PC-9 (cell line): Measurements from ENCODE around the gene MYH16. TPM values are rescaled to one million over a fixed set of nuclear protein-coding genes. Genes with fewer than 3 reads are reported as not detected.

Experiments
- BruUV-seq: library from RNA; stranded (reverse); fragments of 400-500 nt; replicated peaks from 2 replicates; lab custom pipeline; 2021; lab: Mats Ljungman, UMichigan
- CTCF ChIA-PET: fragments of 300-600 bp; sonication (Branson Sonifier 250); formaldehyde crosslinking; loops from one replicate; lab custom pipeline; 2022; ENCODE audit warnings: antibody characterized with exemption; lab: Charles Lee
- POLR2A ChIA-PET: fragments of 300-600 bp; sonication (Branson Sonifier 250); formaldehyde crosslinking; loops from one replicate; lab custom pipeline; 2022; ENCODE audit warnings: antibody characterized with exemption; ENCODE audit not compliant: unreplicated experiment; lab: Charles Lee
- DNase-seq, 2 experiments: peaks; one replicate each; pipeline versions ENCODE4 v3.0.0 to v3.0.0-alpha.2; 2015 to 2022; ENCODE audit warnings: mixed read lengths in 1 of 2
- H2AFZ ChIP-seq: fragments of 200-600 bp; sonication (generic); 2 replicates; pipeline ENCODE4 v1.8.1; 2017; ENCODE audit warnings: antibody characterized with exemption
- H3F3A ChIP-seq: fragments of 200-600 bp; sonication (generic); 2 replicates; pipeline ENCODE4 v1.8.1; 2017; ENCODE audit warnings: antibody characterized with exemption, mild to moderate bottlenecking, low read depth; ENCODE audit not compliant: insufficient read depth
- H3K27ac ChIP-seq: fragments of 200-600 bp; sonication (generic); 2 replicates; pipeline ENCODE4 v1.6.1; 2016; ENCODE audit warnings: mixed run types
- H3K27me3 ChIP-seq: fragments of 200-600 bp; sonication (generic); 2 replicates; pipeline ENCODE4 v1.6.1; 2016; ENCODE audit warnings: low read depth, mixed run types; ENCODE audit not compliant: insufficient read depth
- H3K36me3 ChIP-seq: fragments of 200-600 bp; sonication (generic); 2 replicates; pipeline ENCODE4 v1.6.1; 2016; ENCODE audit warnings: low read depth, mixed run types
- H3K4me1 ChIP-seq: fragments of 200-600 bp; sonication (generic); replicated peaks from 2 replicates; pipeline ENCODE4 v1.6.1; 2016; ENCODE audit warnings: mixed run types; ENCODE audit not compliant: insufficient read depth
- H3K4me2 ChIP-seq: fragments of 200-600 bp; sonication (generic); 2 replicates; pipeline ENCODE4 v1.6.1; 2017; ENCODE audit warnings: mixed run types
- H3K4me3 ChIP-seq: fragments of 200-600 bp; sonication (generic); 2 replicates; pipeline ENCODE4 v1.6.1; 2016; ENCODE audit warnings: mixed run types
- H3K79me2 ChIP-seq: fragments of 200-600 bp; sonication (generic); 2 replicates; pipeline ENCODE4 v1.6.1; 2017; ENCODE audit warnings: low read depth, mixed run types
- H3K9me2 ChIP-seq: fragments of 200-600 bp; sonication (generic); 2 replicates; pipeline ENCODE4 v1.8.1; 2017; ENCODE audit warnings: mild to moderate bottlenecking; ENCODE audit not compliant: insufficient read depth
- H3K9me3 ChIP-seq: fragments of 200-600 bp; sonication (generic); 2 replicates; pipeline ENCODE4 v1.8.1; 2016; ENCODE audit warnings: low read depth; ENCODE audit not compliant: insufficient read depth
- H4K20me1 ChIP-seq: fragments of 200-600 bp; sonication (generic); 2 replicates; pipeline ENCODE4 v1.8.1; 2017; ENCODE audit not compliant: insufficient read depth
- CTCF ChIP-seq: fragments of 200-600 bp; sonication (generic); conservative IDR thresholded peaks from 2 replicates; pipeline ENCODE4 v1.6.1; 2017; ENCODE audit warnings: mixed run types, antibody characterized with exemption, mild to moderate bottlenecking, moderate library complexity
- EZH2 ChIP-seq: fragments of 200-600 bp; sonication (generic); IDR thresholded peaks from 2 replicates; pipeline ENCODE4 v1.8.0; 2017; ENCODE audit warnings: antibody characterized with exemption, low read depth
- intact Hi-C: fragments of 100-400 bp; cut with micrococcal nuclease; formaldehyde crosslinking; loops from one replicate; pipeline ENCODE4 v1.10.0; 2022; ENCODE audit not compliant: unreplicated experiment
- total RNA-seq: library from RNA; stranded (reverse); gene quantifications from 2 replicates; pipeline ENCODE4 v1.2.3, GENCODE V29; 2021

Gene MYH16
- total RNA-seq, 1 experiment from 2014 or later = 18.0 TPM

GRCh38 chr7:99305473-99306260, 33.0 kb downstream of the MYH16 start:
- H3K27ac ChIP-seq = no peak overlapping the region
- H3K36me3 ChIP-seq = 0 out of 2 replicates have a peak, but pooled peaks cover 5% of the 10 kb centered on the region
- no peaks in the 10 kb centered on the region for H3F3A ChIP-seq
- H4K20me1 ChIP-seq = no peaks in the 10 kb centered on the region
- H2AFZ ChIP-seq = no peak overlapping the region
- H3K4me3 ChIP-seq = no peak overlapping the region
- no TSS peak for BruUV-seq
- TF ChIP-seq CTCF = no peak
- TF ChIP-seq EZH2 = no peak
- H3K4me2 ChIP-seq = no peak overlapping the region
- ChIA-PET CTCF (no interaction called here), POLR2A (interaction anchor here (0.5 to 0.8 kb wide), 2 partner anchors 77 to 80 kb away, joined by 4 to 5 read pairs; no protein-coding TSS in a partner anchor)
- H3K79me2 ChIP-seq = no peaks in the 10 kb centered on the region
- H3K9me2 ChIP-seq = no peaks in the 10 kb centered on the region
- intact Hi-C loops = no loop called here
- DNase-seq = no peak
- H3K27me3 ChIP-seq = no peaks in the 10 kb centered on the region
- H3K4me1 ChIP-seq = no peaks in the 10 kb centered on the region
- H3K9me3 ChIP-seq = no peaks in the 10 kb centered on the region

- TF ChIP-seq EZH2 (no peak), CTCF (no peak)
- peaks cover 4% of the 10 kb centered on the region; the same call in 1 of the 2 replicates for H3K79me2 ChIP-seq
- intact Hi-C loops = no loop called here
- H3K9me3 ChIP-seq = no peaks in the 10 kb centered on the region
- no peak overlapping the region for H2AFZ ChIP-seq
- no TSS peak for BruUV-seq
- H3K36me3 ChIP-seq = 0 out of 2 replicates have a peak, but pooled peaks cover 5% of the 10 kb centered on the region
- CTCF ChIA-PET = no interaction called here
- H3K9me2 ChIP-seq = no peaks in the 10 kb centered on the region
- DNase-seq = peak in 1 of 2 experiments; percentile 52
- H3K4me3 ChIP-seq = no peak overlapping the region
- H4K20me1 ChIP-seq = no peaks in the 10 kb centered on the region
- POLR2A ChIA-PET = no interaction called here
- H3K4me2 ChIP-seq = no peak overlapping the region
- H3K27ac ChIP-seq = 0 out of 2 replicates have a peak overlapping the region, but pooled peaks have one; percentile 14
- H3F3A ChIP-seq = no peaks in the 10 kb centered on the region
- no peaks in the 10 kb centered on the region for H3K27me3 ChIP-seq
- peaks cover 7% of the 10 kb centered on the region for H3K4me1 ChIP-seq
Observed at GRCh38 chr7:99308461-99309074, 35.9 kb downstream of the MYH16 start.

GRCh38 chr7:99309111-99309510, 36.5 kb downstream of the MYH16 start:
- no peaks in the 10 kb centered on the region for H3K9me2 ChIP-seq
- no peak for DNase-seq
- no peak overlapping the region for H2AFZ ChIP-seq
- no peak overlapping the region for H3K4me2 ChIP-seq
- no peak overlapping the region for H3K27ac ChIP-seq
- ChIA-PET CTCF (no interaction called here), POLR2A (no interaction called here)
- no peak for TF ChIP-seq CTCF
- no peak for TF ChIP-seq EZH2
- H3K9me3 ChIP-seq = no peaks in the 10 kb centered on the region
- H4K20me1 ChIP-seq = no peaks in the 10 kb centered on the region
- peaks cover 4% of the 10 kb centered on the region; the same call in 1 of the 2 replicates for H3K79me2 ChIP-seq
- no peak overlapping the region for H3K4me3 ChIP-seq
- no peaks in the 10 kb centered on the region for H3K27me3 ChIP-seq
- 0 out of 2 replicates have a peak, but pooled peaks cover 5% of the 10 kb centered on the region for H3K36me3 ChIP-seq
- no TSS peak for BruUV-seq
- peaks cover 7% of the 10 kb centered on the region for H3K4me1 ChIP-seq
- intact Hi-C loops = no loop called here
- H3F3A ChIP-seq = peaks cover 5% of the 10 kb centered on the region; the same call in 1 of the 2 replicates
